Fibroblast of skin of scalp (primary cell): ENCODE data around the gene VPS13C.

Experiments used
- DNase-seq: peaks from one replicate; pipeline ENCODE4 v3.0.0-alpha.2; 2013

VPS13C gene

DNA sequence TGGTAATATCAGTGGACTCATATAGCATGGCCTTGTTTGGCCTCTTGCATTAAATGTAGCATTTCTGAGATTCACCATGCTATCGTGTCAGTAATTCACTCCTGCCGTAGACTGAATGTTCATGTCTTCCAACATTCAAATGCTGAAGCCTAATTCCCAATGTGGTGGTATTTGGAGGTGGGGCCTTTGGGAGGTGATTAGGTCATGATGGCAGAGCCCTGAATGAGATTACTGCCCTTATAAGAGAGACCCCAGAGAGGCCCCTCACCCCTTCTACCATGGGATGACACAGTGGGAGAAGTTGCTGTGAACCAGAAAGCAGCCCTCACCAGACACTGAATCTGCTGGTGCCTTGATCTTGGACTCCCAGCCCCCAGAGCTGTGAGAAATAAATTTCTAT lies 241.4 kb downstream of the VPS13C start:
- no peak for DNase-seq

DNA sequence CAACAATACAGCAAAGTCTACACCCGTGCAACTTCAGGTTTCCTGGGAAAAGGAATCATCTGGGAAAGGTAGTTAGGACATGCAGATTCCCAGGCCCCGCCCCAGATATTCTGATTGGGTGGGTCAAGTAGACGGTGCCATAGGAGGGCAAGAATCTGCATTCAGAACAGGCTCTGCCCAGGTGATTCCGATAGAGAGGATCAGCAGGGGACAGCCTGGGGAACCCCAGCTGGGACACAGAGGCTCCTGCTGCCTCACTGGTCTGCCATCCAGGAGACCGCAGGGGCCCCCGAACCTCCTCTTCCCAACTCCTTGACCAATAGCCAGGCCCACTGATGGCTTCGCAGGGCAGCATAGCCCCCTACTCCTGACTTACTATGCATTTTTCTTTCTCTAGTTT lies 243.4 kb downstream of the VPS13C start:
- no peak for DNase-seq

DNA sequence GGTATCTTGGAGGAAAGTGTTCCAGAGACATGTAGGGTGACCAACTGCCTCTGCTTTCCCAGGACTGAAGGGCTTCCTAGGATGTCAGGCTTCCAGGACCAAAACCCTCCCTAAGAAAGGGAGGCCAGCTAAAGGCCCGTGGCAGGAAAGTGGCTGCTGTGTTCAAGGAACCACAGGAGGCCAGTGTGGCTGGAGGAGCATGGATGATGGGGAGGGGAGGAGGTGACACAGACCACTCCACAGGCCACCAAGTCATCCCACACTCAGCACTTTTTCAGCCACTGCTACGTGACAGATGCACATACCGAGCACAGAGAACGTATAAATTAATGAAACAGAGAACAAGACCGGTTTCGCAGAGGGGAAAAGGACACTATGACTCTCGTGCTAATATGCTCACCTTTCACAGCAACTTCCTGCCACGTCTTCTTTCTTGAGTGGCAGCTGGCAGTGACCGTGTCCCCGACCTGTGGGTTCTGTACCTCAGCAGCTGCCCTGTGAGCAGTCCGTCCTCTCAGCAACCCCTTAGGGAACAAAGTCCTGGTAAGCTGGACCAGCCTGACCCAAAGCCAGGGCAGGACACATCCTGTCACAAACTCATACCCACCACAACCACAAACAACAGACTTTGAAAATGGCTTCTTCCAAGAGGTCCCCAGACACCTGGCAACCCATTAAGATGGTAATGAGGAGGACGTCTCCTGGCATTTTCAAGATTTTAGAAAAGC lies 244.7 kb downstream of the VPS13C start:
- DNase-seq: no peak

- DNase-seq: no peak
Observed at GRCh38 chr15:61812476-61812875, 247.8 kb downstream of the VPS13C start.

DNA sequence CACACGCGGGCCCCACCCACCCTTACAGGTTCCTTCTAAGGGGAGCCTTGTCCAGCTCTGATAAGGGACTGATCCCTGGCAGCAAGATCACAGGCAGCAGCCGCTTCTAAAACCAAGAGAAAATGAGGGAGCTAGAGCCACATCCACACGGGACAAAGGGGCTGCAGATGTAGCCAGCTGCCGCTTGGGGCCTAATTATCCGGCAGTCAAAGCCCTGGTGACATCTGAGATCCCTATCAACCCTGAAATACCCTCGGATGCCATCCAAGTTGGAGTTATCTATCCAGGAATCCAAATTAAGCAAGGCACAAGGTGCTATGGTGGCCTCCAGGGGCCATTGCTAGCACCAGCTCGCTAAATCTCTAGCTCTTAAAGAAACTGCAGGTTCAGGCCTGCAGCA lies 248.3 kb downstream of the VPS13C start:
- no peak for DNase-seq

DNA sequence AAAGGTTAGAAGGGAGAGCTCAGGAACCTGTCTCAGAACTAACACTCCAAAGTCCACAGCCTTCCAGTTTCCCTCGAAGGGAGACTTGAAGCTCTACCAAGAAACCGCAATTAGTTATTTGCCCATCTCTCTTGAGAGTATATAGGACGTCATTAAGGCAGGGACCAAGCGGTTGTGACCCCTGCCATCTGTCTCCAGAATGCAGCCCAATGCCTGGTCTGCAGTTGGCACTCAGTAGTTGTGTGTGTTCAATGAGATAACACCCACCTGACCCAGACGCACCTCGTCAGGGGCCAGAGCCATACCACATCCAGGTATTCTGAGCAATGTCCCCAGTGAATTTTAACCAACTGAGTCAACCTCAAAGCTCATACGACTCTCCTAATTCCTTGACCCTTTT lies 251.0 kb downstream of the VPS13C start:
- DNase-seq: no peak

DNA sequence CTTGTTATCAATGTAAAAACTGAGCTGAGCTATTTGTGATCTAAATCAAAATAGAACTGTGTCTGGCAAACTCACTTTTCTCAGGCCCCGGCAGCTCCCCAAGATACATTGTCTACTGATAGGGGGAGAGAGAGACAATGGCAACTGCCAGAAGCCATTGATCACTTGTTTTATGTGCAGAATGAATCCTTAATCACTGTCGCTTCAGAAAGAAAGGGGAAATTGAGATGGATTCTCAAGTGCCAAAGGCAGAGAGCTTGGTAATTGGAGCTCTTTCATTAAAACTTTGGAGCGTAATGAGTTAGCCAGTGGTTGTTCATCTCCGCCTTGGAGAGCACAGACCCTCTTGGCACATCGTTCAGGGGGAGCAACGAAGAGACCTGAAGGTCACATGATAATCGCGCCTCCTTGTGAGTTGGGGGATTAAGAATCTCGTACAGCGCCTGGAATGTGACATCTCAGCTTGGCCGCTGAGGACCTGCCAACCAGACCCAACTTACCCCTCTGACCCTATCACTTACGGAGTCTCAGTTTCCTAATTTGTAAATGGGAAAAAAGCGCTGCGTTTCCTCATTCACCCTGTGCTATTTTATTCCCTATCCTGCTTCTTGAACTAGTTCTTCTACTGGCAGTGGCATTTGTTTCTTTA lies 252.8 kb downstream of the VPS13C start:
- no peak for DNase-seq
